OCI-LY3 (cell line): ENCODE measurements around the gene DOCK4.

ENCODE experiments used
- CTCF ChIP-seq: fragments of 200-600, 300-600 bp; sonication (generic); IDR thresholded peaks from 2 replicates; pipeline ENCODE4 v1.5.1; 2014; ENCODE audit warnings: antibody characterized with exemption, low read length, low read depth
- EZH2phosphoT487 ChIP-seq: fragments of 200-600 bp; shearing (Covaris generic); IDR thresholded peaks from 2 replicates; pipeline ENCODE4 v1.6.1; 2018; ENCODE audit warnings: antibody characterized with exemption, mixed run types, low read depth

- TF ChIP-seq CTCF, result no peak
- no peak for TF ChIP-seq EZH2phosphoT487
Measured at GRCh38 chr7:112192236-112193154, 13.7 kb downstream of the DOCK4 start.
